ENCODE results near the gene SNX32. TPM values are rescaled to one million over a fixed set of nuclear protein-coding genes. Genes with fewer than 3 reads are reported as not detected.

Gene SNX32
- total and polyA plus RNA-seq, 9 of the 15 experiments (the other 6 are each of a cell fraction or from before 2014, with no cell fraction given): 0.03 TPM; not detected in 7

- TF ChIP-seq, protein P1, sequence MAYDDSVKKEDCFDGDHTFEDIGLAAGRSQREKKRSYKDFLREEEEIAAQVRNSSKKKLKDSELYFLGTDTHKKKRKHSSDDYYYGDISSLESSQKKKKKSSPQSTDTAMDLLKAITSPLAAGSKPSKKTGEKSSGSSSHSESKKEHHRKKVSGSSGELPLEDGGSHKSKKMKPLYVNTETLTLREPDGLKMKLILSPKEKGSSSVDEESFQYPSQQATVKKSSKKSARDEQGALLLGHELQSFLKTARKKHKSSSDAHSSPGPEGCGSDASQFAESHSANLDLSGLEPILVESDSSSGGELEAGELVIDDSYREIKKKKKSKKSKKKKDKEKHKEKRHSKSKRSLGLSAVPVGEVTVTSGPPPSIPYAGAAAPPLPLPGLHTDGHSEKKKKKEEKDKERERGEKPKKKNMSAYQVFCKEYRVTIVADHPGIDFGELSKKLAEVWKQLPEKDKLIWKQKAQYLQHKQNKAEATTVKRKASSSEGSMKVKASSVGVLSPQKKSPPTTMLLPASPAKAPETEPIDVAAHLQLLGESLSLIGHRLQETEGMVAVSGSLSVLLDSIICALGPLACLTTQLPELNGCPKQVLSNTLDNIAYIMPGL (CRISPR knock-in tag; IDR thresholded peaks at IDR 0.05): 0 out of 2 replicates have a peak, but pooled peaks have one; percentile 66
These were observed 18.9 kb downstream of the SNX32 start (continued) for GRCh38 chr11:65852508-65853245.

GRCh38 chr11:65853246-65853979 lies 19.6 kb downstream of the SNX32 start:
- Histone ChIP-seq H3K9me1 (ENCODE audit: control insufficient read depth, insufficient read depth, low read length) (peaks cover 11% of the 10 kb centered on the region), H3K27ac (ENCODE audit: extremely low read depth, low read depth, low read length) (no peak overlapping the region), H2AFZ (ENCODE audit: low read depth, low read length) (no peak overlapping the region), H3K4me1 (replicated peaks in 1 of 2; ENCODE audit: control insufficient read depth in 2 of 2, insufficient read depth in 2 of 2, low read length in 2 of 2) (peaks cover 4 to 42% of the 10 kb centered on the region in 2 experiments; a peak in 3 of 5 replicates), H3K9ac (ENCODE audit: insufficient read depth in 1 of 2, low read depth in 2 of 2, low read length in 2 of 2) (no peak overlapping the region), H3K36me3 (ENCODE audit: control insufficient read depth, insufficient read depth, low read length) (peaks cover 56% of the 10 kb centered on the region), H3K4me2 (ENCODE audit: insufficient read depth, low read length) (no peak overlapping the region), H3K79me2 (ENCODE audit: control insufficient read depth, insufficient read depth, low read length) (peaks cover 45% of the 10 kb centered on the region), H3K9me3 (replicated peaks; ENCODE audit: control insufficient read depth, insufficient read depth, low read depth, low read length) (peaks cover 7% of the 10 kb centered on the region; the same call in 1 of the 2 replicates), H4K20me1 (replicated peaks; ENCODE audit: control insufficient read depth, insufficient read depth, low read length) (peaks cover 22% of the 10 kb centered on the region), H3K4me3 (no peak overlapping the region), H3K27me3 (ENCODE audit: control insufficient read depth in 2 of 2, insufficient read depth in 2 of 2, low read length in 2 of 2) (no peaks in the 10 kb centered on the region)
- DNase-seq (ENCODE audit: extremely low read depth in 1 of 4, low spot score in 3 of 4) (peak in 1 of 4 experiments; percentile 20), FAIRE-seq (no peak), ATAC-seq (peak; percentile 3)
- WGBS (ENCODE audit: insufficient coverage, low coverage, missing lambda C conversion rate): 84% methylated on average over 5 of the region's 6 CpGs
- intact Hi-C loops (cut with micrococcal nuclease): no loop called here
- BruUV-seq (replicated peaks): no TSS peak
- ChIA-PET POLR2A (interaction anchor here (0.6 to 5.9 kb wide), 9 partner anchors 7 to 238 kb away, joined by 3 to 67 read pairs (median 4); partner anchors contain the start of gene RNASEH2C), CTCF (ENCODE audit: low intra/inter-chr PET ratio) (no interaction called here)
- in situ Hi-C loops (cut with MboI): no loop called here
- TF ChIP-seq TEAD1 (CRISPR knock-in tag; IDR thresholded peaks at IDR 0.05): 0 out of 4 replicates have a peak, but pooled peaks of 1 of the 2 experiments have one; percentile 43
- peak; percentile 92 for TF ChIP-seq THRB (CRISPR knock-in tag; conservative IDR thresholded peaks at IDR 0.05)
- no peak for TF ChIP-seq FOXM1 (IDR thresholded peaks at IDR 0.05; ENCODE audit: low read depth)
- peak; percentile 68; the same call in 1 of the 2 replicates for TF ChIP-seq FOXM1 (CRISPR knock-in tag; IDR thresholded peaks at IDR 0.05; ENCODE audit: low read depth)
- peak; percentile 4; the same call in 1 of the 2 replicates for TF ChIP-seq POLR2AphosphoS5 (IDR thresholded peaks at IDR 0.05; ENCODE audit: control insufficient read depth, insufficient read depth, low read depth, low read length)
- peak; percentile 13; the same call in 1 of the 2 replicates for TF ChIP-seq MYNN (IDR thresholded peaks at IDR 0.05)
- TF ChIP-seq MYNN (CRISPR knock-in tag; IDR thresholded peaks at IDR 0.05): no peak
- 0 out of 4 replicates have a peak, but pooled peaks of 1 of the 2 experiments have one; percentile 39 for TF ChIP-seq BCLAF1 (IDR thresholded peaks at IDR 0.05; ENCODE audit: borderline replicate concordance in 1 of 2, control insufficient read depth in 1 of 2, low read depth in 2 of 2, low read length in 1 of 2)
